Stomach (tissue), 9 donors: Measurements from ENCODE around the gene ENTPD6. TPM values are rescaled to one million over a fixed set of nuclear protein-coding genes. Genes with fewer than 3 reads are reported as not detected.

Experiments
- DNase-seq, 2 donors: peaks; one replicate each; pipeline versions ENCODE4 v3.0.0 to v3.0.0-alpha.2; 2013 to 2019
- H3K27ac ChIP-seq, 5 donors: fragments of 200-600 bp in 4 of 5; sonication (generic) in 4 of 5; one replicate each; pipeline ENCODE4 v1.5.1; 2013 to 2019; ENCODE audit warnings: mild to moderate bottlenecking in 1 of 5, moderate library complexity in 1 of 5
- H3K27me3 ChIP-seq, 3 donors: fragments of 200-600 bp; sonication (generic); one replicate each; pipeline ENCODE4 v1.5.1; 2017 to 2019; ENCODE audit warnings: mixed run types in 1 of 3
- H3K36me3 ChIP-seq, 4 donors: fragments of 200-600 bp; sonication (generic); 1 replicate in 3 of 4; 2 replicates in 1 of 4; pipeline ENCODE4 v1.5.1; 2016 to 2019
- H3K4me1 ChIP-seq, 4 donors: fragments of 200-600 bp; sonication (generic); one replicate each; pipeline ENCODE4 v1.5.1; 2016 to 2019
- H3K4me3 ChIP-seq, 4 donors: fragments of 200-600 bp; sonication (generic) in 3 of 4; one replicate each; pipeline ENCODE4 v1.5.1; 2016 to 2019; ENCODE audit warnings: mild to moderate bottlenecking in 1 of 4
- H3K9me3 ChIP-seq, 4 donors: fragments of 200-600 bp; sonication (generic); one replicate each; pipeline ENCODE4 v1.5.1; 2016 to 2019
- CTCF ChIP-seq, 7 experiments: fragments of 450-650 bp in 4 of 7; fragments of 200-600 bp in 3 of 7; sonication (generic) in 3 of 7; IDR thresholded peaks; one replicate each; pipeline ENCODE4 v1.5.1; 2016 to 2019; ENCODE audit warnings: antibody characterized with exemption in 7 of 7, control low read depth in 2 of 7, mild to moderate bottlenecking in 1 of 7
- EP300 ChIP-seq: sonication (generic); formaldehyde crosslinking; IDR thresholded peaks from one replicate; pipeline ENCODE4 v1.6.1; 2017; ENCODE audit warnings: antibody characterized with exemption
- POLR2A ChIP-seq, 4 donors: fragments of 450-650 bp; IDR thresholded peaks; one replicate each; pipeline ENCODE4 v1.6.1; 2016; ENCODE audit warnings: antibody characterized with exemption in 4 of 4, control low read depth in 2 of 4, mild to moderate bottlenecking in 1 of 4, moderate library complexity in 1 of 4
- POLR2AphosphoS5 ChIP-seq, 3 donors: sonication (generic); formaldehyde crosslinking; IDR thresholded peaks; one replicate each; pipeline ENCODE4 v1.6.1; 2016; ENCODE audit warnings: antibody characterized with exemption in 3 of 3
- WGBS, 5 donors: extraction: QIAGEN DNeasy Blood & Tissue Kit in 3 of 5; methylation state at CpG; one replicate each; pipeline versions ENCODE4 v1.1.5 to v1.1.7; 2013 to 2018; 5-methylcytosine and 5-hydroxymethylcytosine counted together
- intact Hi-C: fragments of 100-400 bp; cut with DNase I; formaldehyde crosslinking; loops from one replicate; pipeline ENCODE4 v1.15.1; 2023; ENCODE audit warnings: low total_unique reads
- polyA plus RNA-seq, 3 donors: library from polyadenylated mRNA; stranded (reverse); fragments of 200-250 nt; gene quantifications; one replicate each; pipeline ENCODE4 v1.2.3, GENCODE V29; 2013
- total RNA-seq, 5 donors: library from RNA; depleted of rRNA; stranded (reverse); fragments of >200 nt; gene quantifications; one replicate each; pipeline versions ENCODE4 v1.1.0 to v1.2.3, GENCODE V29; 2014 to 2016
- donor health status: healthy with polysubstance abuse.
- donor health status: Bipolar disorder and iron deficiency.
- donor health status: healthy.

The ENTPD6 gene
- total and polyA plus RNA-seq, 8 donors, result 38.5 to 110 (median 66.5) TPM

DNA sequence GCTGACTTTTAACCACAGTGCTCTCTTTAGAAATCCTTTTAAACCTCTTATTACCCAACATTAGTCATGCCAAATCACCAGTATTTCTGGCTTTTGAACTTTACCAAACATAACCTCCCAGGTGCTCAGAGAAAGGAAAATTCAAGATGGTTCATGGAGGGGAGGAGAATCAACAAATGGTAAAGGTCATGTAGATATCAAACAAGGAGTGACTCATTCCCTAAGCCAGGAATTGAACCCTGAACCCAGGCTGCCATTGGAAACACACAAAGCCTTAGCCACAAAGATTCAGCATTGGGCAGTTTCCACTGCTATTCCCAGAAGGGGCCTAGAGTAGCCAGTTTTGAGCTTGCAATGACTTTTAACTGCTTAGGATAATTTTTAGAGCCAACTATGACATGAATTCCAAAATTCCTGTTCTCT is 21.6 kb upstream of the ENTPD6 start:
- peaks cover 4 to 14% (median 9%) of the 10 kb centered on the region in 4 donors for H3K4me1 ChIP-seq
- H3K9me3 ChIP-seq, result peaks cover 0 to 7% (median 0%) of the 10 kb centered on the region in 4 donors
- H3K4me3 ChIP-seq, result no peak overlapping the region
- no peak overlapping the region for H3K27ac ChIP-seq
- intact Hi-C loops, result no loop called here
- no peak for DNase-seq
- no peak for TF ChIP-seq EP300
- TF ChIP-seq CTCF (IDR thresholded peaks at IDR 0.05), result no peak
- TF ChIP-seq POLR2A (IDR thresholded peaks at IDR 0.05), result no peak
- no peak for TF ChIP-seq POLR2AphosphoS5 (IDR thresholded peaks at IDR 0.05)
- no peaks in the 10 kb centered on the region for H3K27me3 ChIP-seq
- H3K36me3 ChIP-seq, result no peaks in the 10 kb centered on the region

GRCh38 chr20:25176184-25176583 is 19.3 kb upstream of the ENTPD6 start:
- Histone ChIP-seq H3K4me1 (peaks cover 6 to 21% (median 14%) of the 10 kb centered on the region in 4 donors), H3K9me3 (peaks cover 0 to 7% (median 0%) of the 10 kb centered on the region in 4 donors), H3K27me3 (no peaks in the 10 kb centered on the region), H3K27ac (no peak overlapping the region), H3K36me3 (no peaks in the 10 kb centered on the region), H3K4me3 (no peak overlapping the region)
- no peak for DNase-seq
- intact Hi-C loops, result no loop called here
- TF ChIP-seq EP300, result no peak
- TF ChIP-seq CTCF (IDR thresholded peaks at IDR 0.05), result no peak
- no peak for TF ChIP-seq POLR2AphosphoS5 (IDR thresholded peaks at IDR 0.05)
- TF ChIP-seq POLR2A (IDR thresholded peaks at IDR 0.05), result no peak
- whole genome bisulfite sequencing, 5 donors, result 68 to 90% (median 85%) methylated on average over 3 of the region's 3 CpGs

GRCh38 chr20:25177890-25178321 is 17.6 kb upstream of the ENTPD6 start:
- Histone ChIP-seq H3K36me3 (no peaks in the 10 kb centered on the region), H3K4me1 (peaks cover 6 to 21% (median 14%) of the 10 kb centered on the region in 4 donors), H3K27ac (peak overlapping the region in 2 of 5 donors; percentile 42 to 67), H3K27me3 (no peaks in the 10 kb centered on the region), H3K4me3 (no peak overlapping the region), H3K9me3 (peaks cover 0 to 14% (median 6%) of the 10 kb centered on the region in 4 donors)
- TF ChIP-seq POLR2AphosphoS5 (IDR thresholded peaks at IDR 0.05) (no peak), POLR2A (IDR thresholded peaks at IDR 0.05) (no peak), CTCF (IDR thresholded peaks at IDR 0.05) (no peak), EP300 (no peak)
- intact Hi-C loops, result no loop called here
- WGBS, 5 donors, result 31 to 63% (median 42%) methylated on average over 2 of the region's 2 CpGs
- DNase-seq, result peak in 1 of 2 donors; percentile 81

DNA sequence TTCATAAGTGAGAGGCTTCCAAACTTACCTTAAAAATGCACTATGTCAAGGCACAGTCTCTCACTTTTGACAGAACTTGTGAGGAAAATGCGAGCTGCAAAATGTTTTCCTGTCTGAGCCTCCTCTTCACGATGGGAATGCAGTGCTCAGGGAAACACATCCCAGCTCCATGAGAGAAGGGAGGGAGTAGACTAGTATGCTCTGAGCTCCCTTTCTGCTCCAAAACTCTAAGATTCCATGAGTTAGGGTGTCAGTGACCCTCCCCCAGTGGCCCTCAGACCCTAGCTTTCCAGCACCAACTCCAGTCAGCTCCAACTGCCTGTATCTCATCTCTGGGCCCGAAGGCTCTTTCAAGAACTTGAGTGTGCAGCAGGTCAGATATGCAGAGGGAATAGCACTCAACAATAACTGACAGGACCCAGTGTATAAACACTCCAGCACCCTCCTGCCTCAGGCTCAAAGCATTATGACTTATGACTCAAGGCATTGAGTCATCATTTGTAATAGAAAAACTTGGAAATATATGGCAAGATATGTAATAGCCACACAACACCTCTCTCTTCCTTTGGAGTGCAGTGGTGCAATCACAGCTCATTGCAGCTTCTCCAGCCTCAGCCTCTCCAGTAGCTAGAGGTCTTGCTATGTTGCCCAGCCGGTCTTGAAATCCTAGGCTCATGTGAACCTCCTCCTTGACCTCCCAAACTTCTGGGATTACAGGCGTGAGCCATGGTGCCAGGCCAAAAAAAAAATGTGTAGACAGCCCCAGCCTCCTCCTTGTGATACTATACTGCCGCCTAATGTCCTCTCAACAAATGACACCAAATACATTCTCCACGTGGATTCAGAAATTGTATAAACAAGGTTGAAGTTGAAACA is 16.7 kb upstream of the ENTPD6 start:
- Histone ChIP-seq H3K36me3 (no peaks in the 10 kb centered on the region), H3K9me3 (peaks cover 0 to 14% (median 10%) of the 10 kb centered on the region in 4 donors), H3K27ac (peak overlapping the region in 4 of 5 donors; percentile 42 to 67 (median 52)), H3K27me3 (no peaks in the 10 kb centered on the region), H3K4me3 (no peak overlapping the region), H3K4me1 (peaks cover 6 to 21% (median 14%) of the 10 kb centered on the region in 4 donors)
- 20 to 32% (median 24%) methylated on average over 7 of the region's 7 CpGs for WGBS, 5 donors
- TF ChIP-seq EP300 (no peak), CTCF (IDR thresholded peaks at IDR 0.05) (peak in 5 of 7 experiments; percentile 44 to 86 (median 54)), POLR2A (IDR thresholded peaks at IDR 0.05) (no peak)
- intact Hi-C loops, result no loop called here
- DNase-seq, result peak; percentile 33 to 68
